ENCODE measurements around the gene ROBO1.
"Not testable (repeated sequence)": the region's sequence is repeated elsewhere in the genome, so short reads cannot be mapped to it uniquely, and the experiment has no call there.

The ROBO1 gene

DNA sequence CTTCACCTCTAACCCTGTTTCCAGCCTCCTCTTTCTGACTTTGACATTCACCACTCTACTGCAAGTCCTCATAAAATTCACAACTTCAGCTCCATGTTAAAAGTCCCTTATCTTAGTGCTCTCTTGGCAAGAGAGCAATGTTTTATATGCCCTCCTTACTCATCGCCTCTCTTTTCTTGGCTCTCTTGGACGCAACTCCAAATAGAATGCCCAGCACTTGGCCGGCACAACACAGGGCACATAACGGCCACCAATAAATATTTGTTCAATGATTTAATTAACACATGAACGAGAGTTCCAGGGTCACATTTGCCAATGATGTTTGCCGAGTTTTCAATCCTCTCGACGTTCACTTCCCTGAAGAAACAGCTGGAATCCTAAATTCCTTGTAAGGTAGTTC is 401.4 kb downstream of the ROBO1 start:
- DNase-seq = no peak

DNA sequence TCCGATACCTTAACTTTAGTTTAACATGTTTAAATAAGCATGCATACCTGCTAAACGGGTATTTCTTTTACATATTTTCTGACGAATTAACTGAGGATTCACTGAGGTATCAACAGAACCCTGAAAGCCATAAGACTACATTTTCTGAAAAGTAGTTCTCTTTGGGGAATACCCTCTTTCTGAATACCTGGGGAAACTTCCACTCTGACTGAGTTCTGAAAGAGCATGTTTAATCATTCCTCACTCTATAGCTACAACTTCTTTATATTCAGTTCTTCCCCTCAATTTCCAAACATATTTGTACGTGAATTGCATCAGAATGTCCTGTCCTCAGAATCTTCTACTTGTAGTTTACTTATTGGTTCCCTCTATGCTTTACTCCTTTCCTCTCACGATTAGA is 403.0 kb downstream of the ROBO1 start:
- DNase-seq = no peak

GRCh38 chr3:79362571-79363270 is 405.1 kb downstream of the ROBO1 start:
- DNase-seq = no peak

DNA sequence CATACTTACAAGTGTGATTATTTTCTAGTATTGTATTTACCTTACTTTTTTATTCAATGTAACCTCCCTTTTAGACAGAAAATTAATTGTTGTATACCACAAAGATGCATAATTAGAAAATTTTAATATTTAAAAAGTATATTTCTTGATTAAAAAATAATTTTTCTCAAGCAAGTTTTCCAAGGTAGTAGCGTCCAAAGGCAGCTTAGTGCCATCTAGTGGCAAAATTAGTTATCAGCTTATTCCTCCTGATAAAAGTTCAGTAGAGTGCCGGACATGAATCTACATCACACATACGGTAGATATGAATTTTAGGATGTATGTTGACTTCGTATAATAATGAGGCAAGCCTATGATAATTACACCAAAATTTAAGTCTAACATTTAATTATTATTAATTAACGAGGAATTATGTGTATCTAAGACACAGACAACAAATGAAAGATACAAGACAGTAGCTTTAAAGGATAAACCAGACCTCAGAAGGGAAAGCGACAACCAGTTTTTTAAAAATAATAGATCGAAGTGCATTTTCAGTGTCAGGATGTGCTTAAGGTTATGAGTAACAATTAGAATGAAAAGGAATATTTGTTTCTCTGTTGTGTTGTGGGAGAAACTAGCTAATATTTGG is 405.9 kb downstream of the ROBO1 start:
- no peak for DNase-seq

GRCh38 chr3:79358327-79358726 is 409.5 kb downstream of the ROBO1 start:
- no peak for DNase-seq

- no peak for DNase-seq
Observed at GRCh38 chr3:79354179-79354688, 413.6 kb downstream of the ROBO1 start.

GRCh38 chr3:79351699-79352098 is 416.1 kb downstream of the ROBO1 start:
- DNase-seq = no peak

- DNase-seq = no peak
Observed at GRCh38 chr3:79344876-79345871, 422.6 kb downstream of the ROBO1 start.

DNA sequence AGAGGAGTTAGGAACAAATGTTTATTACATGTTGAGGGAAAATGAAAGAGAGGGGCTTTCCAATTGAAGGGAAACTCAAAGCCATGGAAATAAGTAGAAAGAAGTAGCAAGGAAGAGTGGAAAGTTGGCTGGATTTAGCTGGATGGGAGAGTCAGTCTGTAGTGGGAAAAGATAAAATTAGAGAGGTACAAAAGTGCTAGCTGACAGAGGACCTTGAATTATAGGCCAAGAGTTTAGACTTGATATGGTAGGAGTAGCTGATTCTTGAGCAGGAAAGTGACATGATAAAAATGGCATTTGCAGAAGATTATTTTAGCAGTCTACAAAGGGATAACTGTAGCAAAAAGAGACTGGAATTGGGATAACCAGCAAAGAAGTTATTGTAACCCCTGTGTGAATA is 425.8 kb downstream of the ROBO1 start:
- DNase-seq = no peak

DNA sequence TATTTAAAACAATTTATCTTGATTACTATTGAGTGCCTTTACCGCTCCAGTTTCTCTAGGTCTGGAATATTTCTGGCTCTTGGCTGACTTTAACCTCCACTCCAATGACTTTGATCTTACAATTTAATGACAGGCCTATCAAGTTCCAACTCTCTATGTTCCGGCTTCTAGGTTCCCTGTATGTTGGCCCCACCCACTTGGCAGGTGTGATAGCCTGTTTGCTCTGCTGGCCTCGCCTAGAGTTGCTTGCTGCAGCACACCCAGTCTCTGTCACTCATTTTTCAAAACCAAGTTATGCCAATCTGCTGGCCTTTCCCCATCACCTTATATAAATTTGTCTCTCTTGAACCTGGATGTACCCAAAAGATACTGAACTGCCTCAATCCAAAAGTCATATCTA is 428.0 kb downstream of the ROBO1 start:
- no peak for DNase-seq

- DNase-seq = no peak
Observed at GRCh38 chr3:79337798-79338197, 430.0 kb downstream of the ROBO1 start.

- DNase-seq = no peak
Observed at GRCh38 chr3:79329154-79329553, 438.6 kb downstream of the ROBO1 start.

DNA sequence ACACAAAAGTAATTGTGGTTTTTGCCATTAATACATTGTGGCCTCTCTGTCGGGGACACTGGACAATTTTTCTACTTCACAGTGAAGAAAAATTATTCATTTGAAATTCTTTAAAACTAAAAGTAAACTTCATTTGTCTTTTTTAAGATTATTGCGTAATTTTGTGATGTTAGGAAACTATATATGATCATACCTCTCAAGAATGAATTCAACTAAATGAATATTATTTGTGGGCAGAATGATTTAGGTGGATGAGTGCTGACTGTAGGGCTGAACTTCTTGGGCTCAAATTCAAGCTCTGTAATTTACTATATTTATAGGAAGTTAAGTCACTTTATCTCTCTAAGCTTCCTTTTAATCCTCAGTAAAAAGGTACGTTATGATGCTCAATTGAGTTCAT is 441.2 kb downstream of the ROBO1 start:
- DNase-seq = no peak

GRCh38 chr3:79325833-79326383 is 441.9 kb downstream of the ROBO1 start:
- DNase-seq = not testable (repeated sequence)

DNA sequence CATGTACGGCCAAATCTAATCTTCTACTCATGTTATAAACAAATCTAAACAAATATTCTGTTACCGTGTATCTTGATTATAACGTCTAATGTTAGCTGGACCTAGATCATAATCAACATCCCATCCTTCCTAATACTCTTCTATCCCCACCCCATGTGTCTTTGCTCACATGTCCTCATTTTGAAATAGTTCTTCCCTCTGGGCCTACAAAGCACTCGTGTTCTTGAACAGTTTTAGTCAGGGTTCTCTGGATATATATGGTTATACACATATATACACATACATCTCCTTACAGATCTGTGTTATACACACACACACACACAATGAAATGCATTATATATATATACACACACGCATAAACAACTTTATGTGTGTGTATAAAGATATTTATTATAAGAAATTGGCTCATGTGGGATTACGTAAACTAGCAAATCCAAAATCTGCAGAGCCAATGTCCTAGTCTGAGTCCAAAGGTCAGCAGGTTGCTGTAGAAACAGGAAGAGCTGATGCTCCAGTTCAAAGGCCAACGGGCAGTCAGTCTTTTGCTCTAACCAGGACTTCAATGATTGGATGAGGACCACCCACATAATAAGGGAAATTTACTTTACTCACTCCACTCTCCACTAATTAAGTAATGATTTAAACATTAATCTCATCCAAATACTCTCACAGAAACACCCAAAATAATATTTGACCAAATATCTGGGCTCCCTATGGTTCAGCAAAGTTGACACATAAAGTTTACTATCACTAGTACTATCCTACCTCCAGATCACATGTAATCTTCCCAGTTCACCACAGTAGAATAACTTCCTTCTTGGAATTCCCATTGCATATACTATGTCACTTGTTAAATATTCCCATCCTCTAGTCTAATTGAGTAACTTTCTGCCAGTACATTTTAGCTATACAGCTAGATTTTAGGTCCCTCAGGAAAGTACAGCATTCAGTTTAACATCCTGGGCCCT is 450.0 kb downstream of the ROBO1 start:
- no peak for DNase-seq

DNA sequence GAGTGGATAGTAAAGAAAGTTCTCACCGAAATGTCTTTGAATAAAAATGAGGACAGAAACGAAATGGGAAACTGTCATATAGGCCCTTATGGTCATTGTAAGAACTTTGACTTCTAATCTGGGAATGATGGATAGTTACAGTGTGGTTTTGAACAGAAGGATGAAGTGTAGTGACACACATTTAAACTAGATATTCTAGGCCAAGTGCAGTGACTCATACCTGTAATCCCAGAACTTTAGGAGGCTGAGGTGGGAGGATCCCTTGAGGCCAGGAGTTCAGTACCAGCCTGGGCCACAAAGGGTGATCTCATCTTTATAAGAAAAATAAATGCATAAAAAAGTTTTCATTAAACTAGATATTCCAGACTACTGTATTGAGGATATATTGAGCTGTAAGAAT is 452.8 kb downstream of the ROBO1 start:
- DNase-seq = no peak

DNA sequence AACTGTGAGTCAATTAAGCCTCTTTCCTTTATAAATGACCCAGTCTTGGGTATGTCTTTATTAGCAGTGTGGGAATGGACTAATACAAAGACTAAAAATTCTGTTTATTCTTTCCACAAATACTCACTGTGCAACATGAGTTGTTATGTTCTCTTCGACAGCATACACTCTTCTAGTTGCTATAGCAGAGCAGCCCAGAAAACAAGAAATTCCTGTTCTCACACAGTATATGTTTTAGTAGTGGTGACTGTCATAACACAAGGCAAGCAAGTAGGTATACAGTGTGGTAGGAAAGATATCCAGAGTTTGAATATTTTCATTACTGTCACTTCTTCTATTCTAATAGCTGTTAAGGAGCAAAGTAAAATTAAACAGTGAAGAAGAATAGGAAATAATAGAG is 453.3 kb downstream of the ROBO1 start:
- no peak for DNase-seq

DNA sequence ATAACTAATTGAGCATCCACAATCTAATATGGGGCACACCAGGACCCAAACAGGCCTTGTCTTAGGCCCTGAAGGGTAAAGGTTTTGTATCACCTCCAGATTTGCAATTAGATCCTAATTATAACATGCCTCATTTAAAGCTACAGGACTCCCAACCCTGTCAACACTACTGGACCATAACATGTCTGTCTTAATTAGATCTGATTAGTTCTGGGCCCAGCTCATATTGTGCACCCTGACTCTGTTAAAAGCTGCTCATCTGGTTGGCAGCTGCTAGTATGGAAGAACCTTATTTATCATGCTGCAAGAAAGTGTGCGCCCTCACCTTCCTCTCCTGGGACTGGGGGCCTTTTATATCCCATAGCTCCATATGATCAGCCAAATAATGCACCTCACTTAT is 457.8 kb downstream of the ROBO1 start:
- no peak for DNase-seq

DNA sequence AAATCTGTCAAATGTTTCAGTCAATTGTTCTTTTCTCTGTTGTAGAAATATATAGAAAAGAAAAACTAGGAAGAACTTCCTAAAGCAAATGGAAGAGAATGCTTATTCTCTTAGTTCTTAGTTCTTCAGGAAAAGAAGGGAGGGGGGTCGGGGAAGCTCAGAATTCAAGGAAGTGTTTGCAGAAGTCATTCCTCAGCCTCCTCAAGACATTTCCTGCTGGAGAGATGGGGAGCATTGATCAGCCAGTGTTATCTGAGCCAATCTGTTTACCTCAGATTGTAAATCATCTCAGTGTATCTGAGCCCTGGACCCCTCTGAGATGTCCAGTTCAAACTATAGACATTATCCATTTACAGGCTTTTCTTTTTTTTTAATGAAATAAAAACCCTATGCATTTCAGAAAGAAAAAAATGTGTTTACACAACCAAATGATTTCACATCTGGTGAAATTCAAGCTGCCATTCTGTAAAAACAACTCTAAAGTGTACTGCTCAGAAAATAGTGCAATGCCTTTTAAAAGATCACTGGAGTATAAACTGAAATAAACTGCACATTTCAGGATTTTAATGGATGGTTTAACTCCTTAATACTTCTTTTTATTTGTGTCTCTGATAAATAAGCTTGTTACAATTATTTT is 460.7 kb downstream of the ROBO1 start:
- no peak for DNase-seq

GRCh38 chr3:79299949-79300635 is 467.7 kb downstream of the ROBO1 start:
- not testable (repeated sequence) for DNase-seq
